GM12865 (cell line): ENCODE results near the gene FGD4.

ENCODE experiments used
- DNase-seq: peaks from one replicate; pipeline ENCODE4 v3.0.0; 2010; ENCODE audit warnings: low read depth
- H3K4me3 ChIP-seq: 2 replicates; pipeline ENCODE4 v1.5.1; 2011; ENCODE audit warnings: mild to moderate bottlenecking, low read depth, low read length, control low read depth
- CTCF ChIP-seq: IDR thresholded peaks from 2 replicates; pipeline ENCODE4 v1.5.1; 2011; ENCODE audit warnings: low read length, control low read depth, low read depth, inconsistent platforms; ENCODE audit not compliant: insufficient read depth; ENCODE audit errors: missing control alignments

FGD4 gene

GRCh38 chr12:32541754-32542374 lies 142.5 kb downstream of the FGD4 start:
- H3K4me3 ChIP-seq, result no peak overlapping the region
- TF ChIP-seq CTCF, result no peak
- DNase-seq, result no peak

DNA sequence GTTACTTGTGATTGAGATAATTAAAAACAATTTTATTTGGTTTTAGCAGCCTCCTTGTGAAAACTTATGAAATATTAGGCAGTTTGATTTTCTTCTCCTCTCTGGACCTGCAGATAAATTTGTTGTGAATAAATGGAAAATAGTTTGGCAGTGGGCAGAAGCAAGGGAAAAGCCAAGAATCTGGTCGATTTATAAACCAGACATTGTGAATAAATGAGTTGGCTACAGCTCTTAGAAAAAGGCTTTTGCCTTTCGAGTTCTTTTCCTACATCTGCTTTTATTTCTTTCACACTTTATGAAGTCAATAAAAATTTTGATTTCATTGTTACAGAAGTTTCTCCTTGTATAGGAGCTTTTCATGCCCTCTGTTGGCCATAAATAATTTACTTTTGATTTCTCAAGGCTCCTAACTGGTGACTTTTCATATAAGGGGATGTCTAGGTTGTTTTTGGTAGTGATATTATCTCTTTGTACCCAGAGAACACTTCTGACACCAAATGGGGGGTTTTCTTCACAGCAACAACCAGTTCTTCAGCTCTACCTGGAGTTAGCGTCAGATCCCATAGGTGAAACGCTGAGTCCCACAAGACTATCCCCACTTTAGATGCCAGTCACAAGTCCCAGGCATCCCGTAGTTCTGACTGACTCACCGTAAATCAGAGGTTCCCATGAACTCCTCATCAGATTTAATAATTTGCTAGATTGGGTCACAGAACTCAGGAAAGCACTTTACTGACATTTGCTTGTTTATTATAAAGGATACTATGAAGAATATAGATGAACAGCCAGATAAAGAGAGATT lies 143.3 kb downstream of the FGD4 start:
- no peak for TF ChIP-seq CTCF
- no peak for DNase-seq
- no peak overlapping the region for H3K4me3 ChIP-seq

GRCh38 chr12:32544893-32545292 lies 145.5 kb downstream of the FGD4 start:
- no peak overlapping the region for H3K4me3 ChIP-seq
- DNase-seq, result no peak
- no peak for TF ChIP-seq CTCF

DNA sequence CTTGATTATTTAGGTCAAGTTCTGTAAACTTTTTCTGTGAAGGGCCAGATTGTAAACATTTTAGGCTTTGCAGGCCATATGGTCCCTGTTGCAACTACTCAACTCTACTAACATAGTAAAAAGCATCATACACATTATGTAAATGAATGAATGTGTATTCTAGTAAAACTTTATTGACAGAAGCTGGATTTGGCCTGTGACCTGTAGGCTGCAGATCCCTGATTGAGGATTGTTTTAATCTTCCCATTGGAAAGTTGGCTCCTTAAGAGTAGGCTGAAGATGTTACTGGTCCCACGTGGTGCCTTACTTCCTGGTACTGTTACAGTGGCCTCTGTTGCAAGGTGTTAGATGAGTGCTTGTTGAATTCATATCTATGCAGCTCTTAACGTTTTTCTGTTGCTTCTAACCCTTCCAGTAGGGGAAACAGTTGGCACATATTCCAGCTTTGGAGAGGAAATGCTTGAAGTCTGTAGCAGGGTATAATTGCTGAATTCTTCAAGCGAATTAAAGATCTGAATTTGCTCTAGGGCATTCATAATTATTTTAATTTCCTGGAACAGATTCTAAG lies 146.1 kb downstream of the FGD4 start:
- no peak overlapping the region for H3K4me3 ChIP-seq
- TF ChIP-seq CTCF, result no peak
- no peak for DNase-seq

GRCh38 chr12:32546272-32546671 lies 146.9 kb downstream of the FGD4 start:
- TF ChIP-seq CTCF, result no peak
- no peak for DNase-seq
- no peak overlapping the region for H3K4me3 ChIP-seq

DNA sequence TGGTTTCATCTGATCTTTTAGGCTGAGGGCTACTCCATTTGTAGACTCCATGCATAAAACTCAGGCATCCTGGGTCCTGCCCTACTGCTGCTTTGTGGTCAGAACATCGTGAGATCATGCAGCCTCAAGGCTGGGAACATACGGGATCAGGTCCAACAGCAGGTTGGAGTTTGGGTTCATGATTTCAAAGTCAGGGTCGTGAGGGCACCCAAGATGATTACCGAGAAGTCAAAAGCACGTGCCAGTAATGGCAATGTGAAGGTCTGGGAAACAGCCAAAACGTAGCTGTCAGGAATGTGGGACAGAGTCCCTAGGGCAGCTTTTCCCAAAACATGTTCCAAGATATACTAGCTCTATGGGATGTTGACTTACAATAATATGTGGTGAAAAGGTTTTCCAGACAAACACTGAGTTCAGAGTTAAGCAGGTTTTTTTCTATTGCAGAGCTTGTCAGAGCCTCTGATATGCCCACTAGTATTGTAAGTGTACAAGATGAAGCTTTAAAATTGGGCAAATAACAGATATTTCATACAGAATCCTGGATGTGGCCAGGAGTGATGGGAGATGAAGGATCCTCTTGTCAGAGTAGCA lies 149.4 kb downstream of the FGD4 start:
- no peak for DNase-seq
- H3K4me3 ChIP-seq, result no peak overlapping the region
- TF ChIP-seq CTCF, result no peak
